ENCODE measurements around the gene WARS2. TPM values are rescaled to one million over a fixed set of nuclear protein-coding genes. Genes with fewer than 3 reads are reported as not detected.

Gene WARS2
- total RNA-seq, 2 experiments from 2014 or later: 18.3 to 20.2 TPM

DNA sequence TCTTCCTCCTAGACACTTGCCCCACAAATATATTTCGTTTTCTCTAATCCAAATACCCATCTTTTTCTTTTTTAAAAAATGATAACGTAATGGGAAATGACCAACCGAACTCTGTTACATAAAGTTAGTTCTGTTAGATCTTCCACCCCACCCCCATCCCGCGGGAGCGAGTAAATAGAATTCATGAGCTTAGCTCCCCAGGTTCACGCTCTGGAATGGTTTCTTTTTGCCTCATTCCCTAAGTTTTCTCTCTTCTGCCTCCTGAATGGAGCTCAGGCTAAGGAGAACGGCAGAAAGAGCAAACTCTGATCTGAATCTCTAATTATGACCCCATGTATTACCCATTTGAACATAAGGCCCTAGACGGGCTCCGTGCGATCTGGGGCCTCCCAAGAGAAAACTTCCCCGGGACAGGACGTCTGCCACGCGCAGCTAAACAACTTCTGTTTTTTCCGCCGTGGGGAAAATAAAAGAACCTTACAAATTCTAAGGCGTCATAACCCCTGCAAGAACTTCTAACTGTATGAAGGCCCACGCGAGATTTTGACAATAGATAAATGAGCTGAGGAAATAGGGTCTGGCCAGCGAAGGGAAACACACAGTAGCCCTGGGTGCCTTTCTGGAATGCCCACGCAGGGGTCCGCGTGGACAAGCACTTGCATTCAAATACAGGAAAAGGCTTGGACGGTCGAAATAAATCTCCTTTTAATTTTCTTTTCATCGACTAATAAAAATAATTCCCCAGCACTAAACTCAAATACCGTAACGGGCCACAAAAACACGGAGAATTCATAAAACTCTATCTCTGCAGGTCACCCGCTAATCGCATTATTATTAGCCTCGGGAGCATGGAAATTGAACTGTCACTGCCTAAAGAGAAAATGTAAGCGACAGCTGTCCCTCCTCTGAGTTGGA is 154.6 kb downstream of the WARS2 start:
- Mint-ChIP-seq H3K9me3 (peaks cover 13% of the 10 kb centered on the region), H3K4me1 (peaks cover 36% of the 10 kb centered on the region), H3K27me3 (peaks cover 99% of the 10 kb centered on the region), H3K4me3 (peak overlapping the region; percentile 32), H3K36me3 (peaks cover 19% of the 10 kb centered on the region), H3K27ac (no peak overlapping the region)
- no peak for DNase-seq

DNA sequence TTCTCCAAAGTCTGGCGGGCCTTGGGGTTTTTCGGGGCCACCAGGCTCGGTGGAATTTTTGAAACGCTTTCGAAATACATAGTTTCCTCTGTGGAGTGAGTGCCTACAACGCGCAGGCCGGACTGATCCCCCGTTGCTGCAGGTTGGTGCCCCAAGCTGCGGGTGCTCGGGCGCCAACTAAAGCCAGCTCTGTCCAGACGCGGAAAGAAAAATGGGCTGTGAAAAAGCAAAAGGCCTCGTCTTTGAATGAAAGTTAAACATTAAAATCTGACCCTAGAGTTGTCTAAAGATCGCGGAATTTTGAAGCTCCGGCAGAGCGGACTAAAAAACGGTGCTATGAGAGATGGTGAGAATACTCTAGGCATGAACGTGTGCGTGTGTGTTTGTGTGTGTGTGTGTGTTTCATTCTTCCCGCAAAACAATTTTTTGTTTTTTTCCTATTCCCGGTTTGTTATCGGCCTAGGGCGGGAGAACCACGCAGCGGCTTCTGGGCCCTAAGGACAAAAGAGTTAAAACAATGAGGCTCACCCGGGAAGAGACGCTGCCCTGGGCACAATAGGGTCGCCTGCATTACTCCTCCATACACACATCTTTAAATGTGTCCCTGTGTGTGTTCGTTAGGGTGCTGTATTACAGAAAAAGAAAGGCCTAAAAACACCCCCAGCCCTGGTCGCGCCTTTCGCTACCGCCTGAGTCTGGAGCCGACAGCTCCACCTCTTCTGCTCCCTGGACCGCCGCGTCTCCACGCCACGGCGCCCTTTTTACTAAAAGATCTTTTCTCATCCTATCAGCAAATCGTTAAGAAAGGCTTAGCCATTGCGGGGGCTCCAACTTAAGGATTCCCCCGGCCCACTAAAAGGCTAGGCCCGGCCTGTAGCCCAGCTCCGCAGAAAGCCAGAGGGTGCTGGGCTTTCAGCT is 155.5 kb downstream of the WARS2 start:
- no peak overlapping the region for H3K27ac Mint-ChIP-seq
- H3K27me3 Mint-ChIP-seq: peaks cover 99% of the 10 kb centered on the region
- H3K36me3 Mint-ChIP-seq: peaks cover 19% of the 10 kb centered on the region
- peaks cover 13% of the 10 kb centered on the region for H3K9me3 Mint-ChIP-seq
- peaks cover 39% of the 10 kb centered on the region for H3K4me1 Mint-ChIP-seq
- DNase-seq: no peak
- H3K4me3 Mint-ChIP-seq: peak overlapping the region; percentile 45

GRCh38 chr1:118984086-118984721 is 156.2 kb downstream of the WARS2 start:
- Mint-ChIP-seq H3K27ac (no peak overlapping the region), H3K36me3 (peaks cover 19% of the 10 kb centered on the region), H3K9me3 (peaks cover 13% of the 10 kb centered on the region), H3K4me3 (no peak overlapping the region), H3K27me3 (peaks cover 99% of the 10 kb centered on the region), H3K4me1 (peaks cover 39% of the 10 kb centered on the region)
- DNase-seq: no peak

DNA sequence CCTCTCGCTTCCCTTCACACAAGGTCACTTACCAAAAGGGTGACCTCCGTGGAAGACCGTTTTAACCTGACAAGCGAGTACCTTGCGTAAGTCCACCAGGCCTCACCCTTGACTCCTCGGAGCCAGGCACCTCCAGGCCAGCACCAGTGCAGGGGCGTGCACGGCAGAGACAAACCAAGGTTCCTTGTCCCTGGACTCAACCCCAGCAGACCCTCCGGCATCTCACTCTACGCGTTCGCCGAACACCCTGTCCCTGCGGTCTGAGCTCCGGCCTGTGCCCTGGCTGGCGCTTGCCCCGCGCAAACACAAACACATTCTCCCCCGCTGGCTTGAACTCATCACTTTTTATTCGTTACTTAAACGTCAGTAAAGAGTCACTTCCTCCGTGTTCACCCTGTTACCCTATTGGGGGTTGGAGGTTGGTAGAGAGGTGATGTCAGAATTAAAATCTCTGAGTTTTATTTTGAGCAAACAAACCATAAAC is 156.9 kb downstream of the WARS2 start:
- peaks cover 13% of the 10 kb centered on the region for H3K9me3 Mint-ChIP-seq
- DNase-seq: no peak
- H3K4me1 Mint-ChIP-seq: peaks cover 39% of the 10 kb centered on the region
- H3K36me3 Mint-ChIP-seq: peaks cover 19% of the 10 kb centered on the region
- H3K4me3 Mint-ChIP-seq: no peak overlapping the region
- H3K27me3 Mint-ChIP-seq: peaks cover 98% of the 10 kb centered on the region
- H3K27ac Mint-ChIP-seq: no peak overlapping the region

DNA sequence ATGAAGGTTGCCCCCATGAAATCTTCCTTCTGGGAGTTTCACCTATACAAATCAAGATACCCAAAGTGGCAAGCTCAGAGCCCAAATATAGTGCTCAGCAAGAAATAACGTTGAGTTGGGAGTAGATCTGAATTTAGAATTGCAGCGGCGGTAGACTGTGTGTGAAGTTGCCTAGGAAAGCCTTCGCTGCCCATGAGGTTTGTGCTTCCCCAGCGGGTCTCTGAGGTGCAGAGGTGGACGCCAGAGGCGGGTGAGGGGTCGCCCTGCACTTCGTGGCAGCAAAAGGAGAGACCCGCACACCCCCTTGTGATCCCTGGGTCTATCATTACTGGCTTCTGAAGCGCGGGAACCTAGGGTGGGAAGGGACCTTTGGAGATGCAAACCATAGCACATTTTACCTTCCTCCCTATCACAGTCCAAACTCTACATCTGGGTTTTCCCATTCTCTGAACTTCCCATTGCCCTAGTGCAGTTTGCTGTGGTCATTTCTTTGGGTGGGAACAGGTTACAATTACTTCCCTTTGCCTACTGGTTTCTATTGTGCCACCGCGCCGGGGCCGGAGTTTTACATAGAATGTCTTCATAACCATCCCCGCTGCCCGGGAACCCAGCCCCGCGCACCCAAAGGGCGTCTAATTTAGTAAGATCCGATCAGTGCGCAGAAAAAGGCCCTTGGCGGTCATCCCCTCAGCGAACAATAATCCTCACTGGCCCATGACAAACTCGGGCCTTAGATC is 157.5 kb downstream of the WARS2 start:
- H3K36me3 Mint-ChIP-seq: peaks cover 19% of the 10 kb centered on the region
- peaks cover 13% of the 10 kb centered on the region for H3K9me3 Mint-ChIP-seq
- H3K4me3 Mint-ChIP-seq: no peak overlapping the region
- no peak for DNase-seq
- no peak overlapping the region for H3K27ac Mint-ChIP-seq
- peaks cover 38% of the 10 kb centered on the region for H3K4me1 Mint-ChIP-seq
- peaks cover 98% of the 10 kb centered on the region for H3K27me3 Mint-ChIP-seq

DNA sequence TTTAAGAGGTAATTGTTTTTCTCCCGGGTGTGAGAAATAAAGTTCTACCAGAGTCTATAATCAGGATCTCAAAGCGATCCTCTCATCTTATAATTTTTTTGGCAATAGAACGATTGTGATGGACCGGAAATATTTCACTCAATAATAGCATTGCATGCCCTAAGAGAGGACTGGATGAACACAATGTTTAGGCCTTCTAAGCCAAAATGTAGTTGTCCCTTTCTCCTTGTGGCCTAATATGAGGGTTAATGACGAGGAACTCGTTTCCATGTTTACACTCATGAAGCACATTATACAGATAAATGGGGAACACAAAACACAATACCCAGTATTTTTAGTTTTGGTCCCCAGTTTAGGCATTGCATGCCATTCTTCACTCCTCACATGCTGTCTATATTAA is 158.2 kb downstream of the WARS2 start:
- Mint-ChIP-seq H3K36me3 (peaks cover 19% of the 10 kb centered on the region), H3K27ac (no peak overlapping the region), H3K27me3 (peaks cover 96% of the 10 kb centered on the region), H3K9me3 (peaks cover 13% of the 10 kb centered on the region), H3K4me1 (peaks cover 35% of the 10 kb centered on the region), H3K4me3 (no peak overlapping the region)
- DNase-seq: no peak

DNA sequence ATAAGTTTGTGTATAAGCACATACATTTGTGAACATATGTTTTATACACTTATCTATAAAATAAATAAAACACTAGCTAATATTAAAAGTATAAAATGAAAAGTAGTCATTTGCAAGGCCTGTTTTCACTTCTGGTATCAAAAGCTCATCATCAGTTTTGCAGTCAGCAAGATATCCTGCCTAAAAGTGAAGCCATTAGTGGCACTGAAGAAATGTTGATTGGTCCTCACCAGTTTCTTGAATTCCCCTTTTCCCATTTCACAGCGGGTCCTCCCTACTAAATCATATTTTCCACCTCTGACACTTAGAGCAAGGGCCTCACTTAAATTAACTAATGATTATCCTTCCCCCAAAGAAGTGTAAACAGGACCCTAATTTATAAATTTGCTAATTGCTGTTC is 159.0 kb downstream of the WARS2 start:
- Mint-ChIP-seq H3K36me3 (peaks cover 19% of the 10 kb centered on the region), H3K4me3 (no peak overlapping the region)

More for the DNA sequence above, 159.0 kb downstream of the WARS2 start:
- DNase-seq: no peak
- Mint-ChIP-seq H3K4me1 (peaks cover 30% of the 10 kb centered on the region), H3K27ac (no peak overlapping the region), H3K27me3 (peaks cover 90% of the 10 kb centered on the region), H3K9me3 (peaks cover 13% of the 10 kb centered on the region)

Other genes starting within 250 kb of the WARS2 start
- not detected for gene TBX15, start 152.3 kb downstream of the WARS2 start, total RNA-seq
- gene HAO2, start 228.1 kb upstream of the WARS2 start, total RNA-seq: not detected

Data from activated naive CD8-positive, alpha-beta T cell treated with anti-CD3 and anti-CD28 coated beads for 36 hours (primary cell).